Measurements from ENCODE around the gene DYNC1H1. TPM values are rescaled to one million over a fixed set of nuclear protein-coding genes. Genes with fewer than 3 reads are reported as not detected.

The DYNC1H1 gene
- total and polyA plus RNA-seq, 2 donors (not counting 1 experiment from before 2014, with no cell fraction given) = 73.2 to 257 TPM

DNA sequence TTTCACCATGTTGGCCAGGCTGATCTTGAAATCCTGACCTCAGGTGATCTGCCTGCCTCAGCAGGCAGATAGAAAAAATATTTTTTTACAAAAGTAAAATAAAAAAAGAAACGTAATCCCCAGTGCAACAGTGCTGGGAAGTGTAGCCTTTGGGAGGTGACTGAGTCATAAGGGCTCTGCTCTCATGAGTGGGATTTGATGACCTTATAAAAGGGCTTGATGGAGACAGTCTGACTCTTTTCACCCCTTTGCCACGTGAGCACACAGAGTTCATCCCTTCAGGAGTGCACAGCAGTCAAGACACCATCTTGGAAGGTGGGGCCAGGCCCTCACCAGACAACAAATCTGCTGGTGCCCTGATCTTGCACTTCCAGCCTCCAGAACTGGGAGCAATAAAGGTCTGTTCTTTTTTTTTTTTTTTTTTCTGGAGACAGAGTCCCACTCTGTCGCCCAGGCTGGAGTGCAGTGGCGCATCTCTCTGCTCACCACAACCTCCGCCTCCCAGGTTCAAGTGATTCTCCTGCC is 24.7 kb upstream of the DYNC1H1 start:
- Histone ChIP-seq H3K9ac (ENCODE audit: low read length) (no peak overlapping the region), H2AFZ (ENCODE audit: insufficient read depth, low read depth, low read length, poor library complexity, severe bottlenecking) (no peak overlapping the region), H3K4me3 (ENCODE audit: control extremely low read depth in 1 of 5, extremely low read depth in 1 of 5, insufficient read depth in 1 of 5, low read depth in 2 of 5, low read length in 4 of 5) (no peak overlapping the region), H3K9me3 (ENCODE audit: control extremely low read depth in 1 of 3, control insufficient read depth in 2 of 3, insufficient read depth in 1 of 3, low read length in 2 of 3) (peaks cover 0 to 9% (median 0%) of the 10 kb centered on the region in 3 donors), H3K79me2 (ENCODE audit: control insufficient read depth, insufficient read depth, low read length) (no peaks in the 10 kb centered on the region), H3K4me2 (replicated peaks; ENCODE audit: low read depth, low read length, poor library complexity, severe bottlenecking) (no peak overlapping the region), H3K27ac (ENCODE audit: low read length in 2 of 2) (no peak overlapping the region), H3K27me3 (replicated peaks in 1 of 4; ENCODE audit: control extremely low read depth in 1 of 4, control insufficient read depth in 3 of 4, insufficient read depth in 4 of 4, low read length in 3 of 4) (peaks cover 0 to 17% (median 3%) of the 10 kb centered on the region in 4 experiments), H4K20me1 (ENCODE audit: control insufficient read depth, insufficient read depth, low read length, poor library complexity, severe bottlenecking) (no peaks in the 10 kb centered on the region), H3K4me1 (ENCODE audit: control insufficient read depth in 2 of 2, insufficient read depth in 2 of 2, low read length in 2 of 2) (no peaks in the 10 kb centered on the region), H3K36me3 (replicated peaks in 1 of 2; ENCODE audit: control extremely low read depth in 1 of 2, control insufficient read depth in 1 of 2, extremely low read depth in 1 of 2, insufficient read depth in 2 of 2, low read length in 1 of 2) (no peaks in the 10 kb centered on the region)
- intact Hi-C loops (cut with micrococcal nuclease) = loop anchor here (10.0 kb wide), 1 partner anchor 1905 kb away; the partner anchor contains the start of gene PPP1R13B
- H3K4me3 Mint-ChIP-seq = no peak overlapping the region
- H3K27ac Mint-ChIP-seq = no peak overlapping the region
- no peaks in the 10 kb centered on the region for H3K9me3 Mint-ChIP-seq (ENCODE audit: insufficient read depth)
- 40% methylated on average over 2 of the region's 5 CpGs for WGBS (ENCODE audit: insufficient coverage)
- ChIA-PET POLR2A (no interaction called here), CTCF (no interaction called here)
- H3K4me1 Mint-ChIP-seq = no peaks in the 10 kb centered on the region
- peaks cover 39% of the 10 kb centered on the region for H3K27me3 Mint-ChIP-seq
- TF ChIP-seq CTCF (IDR thresholded peaks at IDR 0.05) (no peak), EZH2 (IDR thresholded peaks at IDR 0.05; ENCODE audit: borderline replicate concordance, insufficient read depth, low read depth, low read length, poor library complexity, severe bottlenecking) (no peak)
- ATAC-seq (ENCODE audit: low read depth) (no peak), DNase-seq (no peak)

- Histone ChIP-seq H3K27me3 (replicated peaks in 1 of 4; ENCODE audit: control extremely low read depth in 1 of 4, control insufficient read depth in 3 of 4, insufficient read depth in 4 of 4, low read length in 3 of 4) (peaks cover 0 to 18% (median 2%) of the 10 kb centered on the region in 4 experiments), H3K36me3 (replicated peaks in 1 of 2; ENCODE audit: control extremely low read depth in 1 of 2, control insufficient read depth in 1 of 2, extremely low read depth in 1 of 2, insufficient read depth in 2 of 2, low read length in 1 of 2) (no peaks in the 10 kb centered on the region), H3K79me2 (ENCODE audit: control insufficient read depth, insufficient read depth, low read length) (peaks cover 12% of the 10 kb centered on the region), H3K4me2 (replicated peaks; ENCODE audit: low read depth, low read length, poor library complexity, severe bottlenecking) (no peak overlapping the region), H3K4me1 (ENCODE audit: control insufficient read depth in 2 of 2, insufficient read depth in 2 of 2, low read length in 2 of 2) (peaks cover 9 to 17% of the 10 kb centered on the region in 2 donors), H3K9me3 (ENCODE audit: control extremely low read depth in 1 of 3, control insufficient read depth in 2 of 3, insufficient read depth in 1 of 3, low read length in 2 of 3) (no peaks in the 10 kb centered on the region), H4K20me1 (ENCODE audit: control insufficient read depth, insufficient read depth, low read length, poor library complexity, severe bottlenecking) (no peaks in the 10 kb centered on the region), H3K27ac (ENCODE audit: low read length in 2 of 2) (no peak overlapping the region), H3K4me3 (ENCODE audit: control extremely low read depth in 1 of 5, extremely low read depth in 1 of 5, insufficient read depth in 1 of 5, low read depth in 2 of 5, low read length in 4 of 5) (no peak overlapping the region), H3K9ac (ENCODE audit: low read length) (no peak overlapping the region), H2AFZ (ENCODE audit: insufficient read depth, low read depth, low read length, poor library complexity, severe bottlenecking) (no peak overlapping the region)
- peaks cover 22% of the 10 kb centered on the region for H3K4me1 Mint-ChIP-seq
- 63% methylated on average over 4 of the region's 5 CpGs for WGBS (ENCODE audit: insufficient coverage)
- peaks cover 42% of the 10 kb centered on the region for H3K27me3 Mint-ChIP-seq
- ChIA-PET POLR2A (interaction anchor here (0.7 kb wide), 2 partner anchors 143 to 1797 kb away, joined by 3 to 4 read pairs; no protein-coding TSS in a partner anchor), CTCF (interaction anchor here (0.6 kb wide), 1 partner anchor 135 kb away, joined by 3 read pairs; no protein-coding TSS in a partner anchor)
- intact Hi-C loops (cut with micrococcal nuclease) = loop anchor here (10.0 kb wide), 1 partner anchor 1900 kb away; the partner anchor contains the start of gene PPP1R13B
- ATAC-seq (ENCODE audit: low read depth) = no peak
- no peak for DNase-seq
- no peaks in the 10 kb centered on the region for H3K9me3 Mint-ChIP-seq (ENCODE audit: insufficient read depth)
- no peak overlapping the region for H3K27ac Mint-ChIP-seq
- TF ChIP-seq CTCF (IDR thresholded peaks at IDR 0.05) (no peak), EZH2 (IDR thresholded peaks at IDR 0.05; ENCODE audit: borderline replicate concordance, insufficient read depth, low read depth, low read length, poor library complexity, severe bottlenecking) (no peak)
- H3K4me3 Mint-ChIP-seq = no peak overlapping the region
Measured at GRCh38 chr14:101944451-101944850, 19.9 kb upstream of the DYNC1H1 start.
